ENCODE measurements around the gene DUSP6.
"Not testable (repeated sequence)": the region's sequence is repeated elsewhere in the genome, so short reads cannot be mapped to it uniquely, and the experiment has no call there.

- TF ChIP-seq CTCF (IDR thresholded peaks at IDR 0.05); POLR2A (IDR thresholded peaks at IDR 0.05); POLR2AphosphoS5 (IDR thresholded peaks at IDR 0.05; ENCODE audit: insufficient read depth in 1 of 2, low read depth in 1 of 2): not testable (repeated sequence)
These were observed 15.2 kb downstream of the DUSP6 start for GRCh38 chr12:89337136-89337535.
